NCI-H524 (cell line): ENCODE data around the gene DHH.
"Not testable (repeated sequence)": the region's sequence is repeated elsewhere in the genome, so short reads cannot be mapped to it uniquely, and the experiment has no call there.

ENCODE experiments used
- DNase-seq, 2 experiments: peaks; one replicate each; lab custom pipeline; 2025; lab: John Stamatoyannopoulos, UW

Gene DHH

GRCh38 chr12:49070971-49071370 is 23.6 kb downstream of the DHH start:
- DNase-seq, result no peak

GRCh38 chr12:49069507-49070346 is 24.9 kb downstream of the DHH start, which contains the start of gene RHEBL1:
RHEBL1 (minus strand) TSS chr12:49069979; CDS start chr12:49069785, 194 bp downstream.
- DNase-seq, result peak; percentile 94 to 97

GRCh38 chr12:49068879-49069506 is 25.6 kb downstream of the DHH start:
- DNase-seq, result peak; percentile 10 to 54

GRCh38 chr12:49066120-49066519 is 28.5 kb downstream of the DHH start:
- DNase-seq, result no peak

- DNase-seq, result no peak
Measured at GRCh38 chr12:49064767-49065152, 29.8 kb downstream of the DHH start.

- not testable (repeated sequence) for DNase-seq
Measured at GRCh38 chr12:49061916-49062315, 32.7 kb downstream of the DHH start.

GRCh38 chr12:49061157-49061650 is 33.4 kb downstream of the DHH start:
- DNase-seq, result no peak

- DNase-seq, result peak; percentile 63 to 89
Measured at GRCh38 chr12:49060237-49061156, 34.1 kb downstream of the DHH start, which contains the start of gene KMT2D. KMT2D (minus strand) TSS chr12:49060794; CDS start chr12:49055324, 5,470 bp downstream.

- no peak for DNase-seq
Measured at GRCh38 chr12:49059299-49060171, 35.1 kb downstream of the DHH start.

- DNase-seq, result no peak
Measured at GRCh38 chr12:49059045-49059298, 35.6 kb downstream of the DHH start.

- DNase-seq, result peak in 1 of 2 experiments; percentile 25
Measured at GRCh38 chr12:49058366-49059044, 36.1 kb downstream of the DHH start.

GRCh38 chr12:49057888-49058287 is 36.7 kb downstream of the DHH start:
- DNase-seq, result no peak

- no peak for DNase-seq
Measured at GRCh38 chr12:49055978-49056754, 38.4 kb downstream of the DHH start.

- no peak for DNase-seq
Measured at GRCh38 chr12:49055092-49055491, 39.5 kb downstream of the DHH start.

GRCh38 chr12:49054524-49054923 is 40.1 kb downstream of the DHH start:
- no peak for DNase-seq

GRCh38 chr12:49054096-49054495 is 40.5 kb downstream of the DHH start:
- no peak for DNase-seq

- no peak for DNase-seq
Measured at GRCh38 chr12:49052451-49053208, 42.0 kb downstream of the DHH start.

GRCh38 chr12:49051777-49052438 is 42.7 kb downstream of the DHH start:
- DNase-seq, result no peak

GRCh38 chr12:49051373-49051764 is 43.2 kb downstream of the DHH start:
- DNase-seq, result no peak
